HG02610 (cell line): ENCODE measurements around the gene MYNN.
"Not testable (repeated sequence)": the region's sequence is repeated elsewhere in the genome, so short reads cannot be mapped to it uniquely, and the experiment has no call there.

ENCODE experiments used
- ATAC-seq: cut with Tn5 transposase; IDR thresholded peaks from one replicate; pipeline ENCODE4 v1.9.1; 2021; ENCODE audit warnings: mild to moderate bottlenecking, moderate library complexity; ENCODE audit not compliant: unreplicated experiment

Gene MYNN

DNA sequence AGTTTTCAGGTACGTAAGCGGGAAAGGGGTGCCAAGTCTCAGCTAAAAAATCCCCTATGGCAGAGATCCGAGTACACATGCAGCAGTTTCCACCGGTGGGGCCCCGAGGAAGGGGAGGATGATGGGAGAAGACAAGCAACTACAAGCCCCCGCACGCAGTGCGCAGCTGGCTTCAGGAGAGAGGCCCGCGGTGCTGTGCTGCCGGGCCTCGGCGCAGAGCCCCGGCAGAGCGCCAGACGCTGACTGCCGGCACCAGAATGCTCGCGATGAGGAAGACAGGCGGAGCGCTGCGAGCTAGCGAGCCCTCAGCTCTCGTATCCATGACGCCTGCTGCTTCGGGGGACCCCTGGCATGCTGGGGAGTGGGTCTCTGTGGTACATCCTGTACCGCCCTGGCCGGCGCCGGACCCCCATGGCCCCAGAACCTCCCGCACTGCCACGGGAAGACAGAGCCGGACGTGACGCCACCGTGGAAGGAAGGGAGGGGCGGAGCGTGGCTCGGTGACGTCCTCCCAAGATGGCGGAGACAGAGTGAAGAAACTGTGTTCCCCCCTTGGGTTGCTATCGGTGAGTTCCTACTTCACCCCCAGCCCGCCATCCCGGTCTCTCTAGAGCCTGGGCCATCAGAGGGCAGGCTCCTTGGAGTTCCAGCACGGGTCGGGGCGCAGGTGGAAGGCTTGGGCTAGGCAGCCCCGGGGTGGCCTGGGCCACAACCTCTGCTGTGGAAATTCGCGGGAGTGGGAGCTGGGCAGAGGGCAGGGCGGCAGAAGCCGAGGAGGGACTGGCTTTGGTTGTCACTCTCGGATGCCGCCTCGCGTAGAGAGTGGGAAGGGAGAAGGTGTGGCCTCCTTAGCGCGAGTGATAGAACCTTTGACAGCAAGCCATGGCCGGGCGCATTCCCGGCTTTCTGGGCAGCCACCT is at the start of gene MYNN:
MYNN (plus strand) TSS at position 500 of the 920 bp plus-strand sequence. CDS start 900 bp downstream, outside the sequence.
- peak; percentile 83 for ATAC-seq

DNA sequence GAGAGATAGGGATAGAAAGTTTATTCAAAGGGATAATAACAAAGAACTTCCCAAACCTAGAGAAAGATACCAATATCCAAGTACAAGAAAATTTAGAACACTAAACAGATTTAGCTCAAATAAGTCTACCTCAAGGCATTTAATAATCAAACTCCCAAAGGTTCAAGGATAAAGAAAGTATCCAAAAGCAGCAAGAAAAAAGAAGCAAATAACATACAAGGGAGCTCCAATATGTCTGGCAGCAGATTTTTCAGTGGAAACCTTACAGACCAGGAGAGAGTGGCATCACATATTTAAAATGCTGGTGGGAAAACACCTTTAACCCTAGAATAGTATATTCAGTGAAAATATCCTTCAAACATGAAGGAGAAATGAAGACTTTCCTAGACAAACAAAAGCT is 41.3 kb upstream of the MYNN start:
- ATAC-seq, result not testable (repeated sequence)

DNA sequence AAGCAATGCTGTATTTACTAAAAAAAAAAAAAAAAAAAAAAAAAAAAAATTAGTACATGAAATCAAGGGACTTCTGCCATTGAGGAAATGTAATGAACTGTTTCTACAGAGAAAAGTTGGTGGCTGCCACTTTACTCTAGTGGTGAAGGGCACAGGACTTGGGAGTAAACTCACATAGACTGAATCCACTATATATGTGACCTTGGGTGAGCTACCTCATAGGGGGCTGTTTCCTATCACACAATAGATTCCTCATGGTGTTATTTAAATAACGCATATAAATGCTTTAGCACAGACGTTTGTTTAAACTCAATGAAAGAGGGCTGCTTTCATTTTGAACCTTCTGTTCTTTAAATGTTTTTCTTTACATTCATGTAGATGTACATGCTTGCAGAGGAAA is 34.1 kb upstream of the MYNN start:
- ATAC-seq, result no peak

DNA sequence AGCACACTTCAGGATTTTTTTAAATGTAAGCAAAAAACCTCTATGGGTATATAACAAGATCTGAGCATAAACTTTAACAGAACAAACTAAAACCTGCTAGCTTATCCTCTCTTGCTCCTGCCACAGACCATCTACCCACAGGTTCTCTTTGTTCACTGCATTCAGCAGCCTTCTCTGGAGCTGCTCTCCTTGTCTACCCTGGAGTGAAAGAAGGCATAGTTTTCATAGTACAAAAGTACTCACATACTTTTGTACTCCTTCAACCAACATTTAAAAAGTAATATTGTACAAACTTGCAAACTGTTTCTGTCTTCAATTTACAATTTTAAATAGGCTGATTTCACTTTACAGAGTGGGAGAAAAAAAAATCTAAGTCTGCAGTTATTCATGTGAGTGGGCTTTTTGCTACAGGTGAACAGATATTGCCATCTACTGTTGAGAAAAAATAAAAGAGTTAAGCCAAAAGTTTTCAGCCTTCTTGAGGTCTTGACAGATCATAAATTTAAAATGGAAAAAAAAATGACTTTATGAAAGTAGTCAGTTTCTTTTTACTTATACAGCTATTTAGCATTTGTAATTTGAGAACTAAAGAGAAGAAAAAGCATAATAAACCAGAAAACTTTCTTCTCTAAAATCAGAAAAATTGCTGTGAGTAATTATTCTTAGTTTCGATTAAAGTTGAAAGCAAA is 28.7 kb upstream of the MYNN start:
- no peak for ATAC-seq

DNA sequence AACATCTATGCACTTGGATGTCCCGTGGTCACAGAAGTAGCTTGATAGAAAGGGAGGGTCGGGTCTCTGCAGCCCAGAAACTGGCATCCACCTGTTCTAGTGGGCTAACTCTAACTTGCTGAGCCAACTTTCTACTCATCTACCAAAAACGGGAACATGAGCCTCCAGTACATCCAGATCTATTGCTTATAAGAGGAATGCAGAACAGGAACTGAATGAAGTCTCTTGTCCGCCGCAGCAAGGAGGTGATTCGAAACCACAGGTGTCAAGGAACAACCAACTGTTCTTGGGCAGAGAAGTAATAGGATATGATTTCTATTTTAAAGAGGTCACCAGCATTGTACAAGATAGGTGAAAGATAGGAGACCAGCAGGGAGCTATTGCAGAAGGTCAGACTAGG is 26.3 kb upstream of the MYNN start:
- ATAC-seq, result no peak

DNA sequence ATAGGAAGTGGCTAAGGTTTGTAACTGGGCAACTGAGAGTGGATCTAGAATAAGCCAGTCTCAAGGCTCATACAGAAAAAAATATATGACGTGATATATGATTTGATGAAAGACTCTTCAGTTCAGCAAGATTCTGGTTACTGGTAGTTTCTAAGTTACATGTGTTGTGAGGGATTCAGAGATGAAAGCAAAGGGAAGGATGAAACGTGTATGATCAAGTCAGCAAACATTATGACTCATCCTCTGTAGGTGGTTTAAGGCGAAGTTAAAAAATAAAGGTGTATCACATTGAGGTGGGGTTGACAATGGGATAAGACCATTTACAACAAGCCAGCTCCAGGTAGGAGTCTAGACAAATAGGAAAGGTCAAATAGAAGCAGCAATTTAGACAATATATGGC is 24.5 kb upstream of the MYNN start:
- ATAC-seq, result no peak

DNA sequence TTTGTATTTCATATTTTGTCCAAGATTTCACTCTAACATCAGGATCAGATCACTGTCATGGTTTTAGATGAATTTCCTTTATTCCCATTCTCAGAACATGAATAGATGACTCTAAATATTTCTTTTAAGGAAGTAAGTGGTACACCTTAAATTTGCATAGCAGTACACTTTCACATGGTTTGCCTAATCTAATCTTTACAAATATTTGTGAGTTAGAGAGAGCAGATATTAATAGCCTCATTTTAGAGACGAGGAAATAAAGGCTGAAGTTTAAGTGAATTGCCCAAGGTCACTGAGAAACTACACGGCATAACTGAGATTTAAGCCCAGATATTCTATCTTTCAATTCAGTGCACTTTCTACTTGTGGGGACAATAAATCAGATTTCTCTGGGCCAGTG is 22.5 kb upstream of the MYNN start:
- no peak for ATAC-seq

DNA sequence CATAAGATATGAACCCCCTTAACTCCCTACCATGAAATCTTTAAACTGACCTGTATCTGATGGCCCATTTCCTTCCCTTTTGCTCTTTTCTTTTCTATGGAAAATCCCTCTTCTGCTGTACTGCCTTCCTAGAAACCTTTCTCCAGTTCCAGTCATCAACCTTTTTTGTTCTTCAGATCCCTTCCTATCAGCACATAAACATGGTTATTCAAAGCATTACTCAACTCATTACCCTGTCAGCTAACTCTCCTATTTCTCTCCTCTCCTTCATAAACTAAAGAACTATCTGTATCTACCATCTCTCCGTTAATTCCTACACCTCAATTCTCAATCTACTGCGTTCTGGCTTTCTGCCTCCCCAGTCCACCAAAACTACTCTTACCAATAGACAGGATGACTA is 21.3 kb upstream of the MYNN start:
- ATAC-seq, result no peak

DNA sequence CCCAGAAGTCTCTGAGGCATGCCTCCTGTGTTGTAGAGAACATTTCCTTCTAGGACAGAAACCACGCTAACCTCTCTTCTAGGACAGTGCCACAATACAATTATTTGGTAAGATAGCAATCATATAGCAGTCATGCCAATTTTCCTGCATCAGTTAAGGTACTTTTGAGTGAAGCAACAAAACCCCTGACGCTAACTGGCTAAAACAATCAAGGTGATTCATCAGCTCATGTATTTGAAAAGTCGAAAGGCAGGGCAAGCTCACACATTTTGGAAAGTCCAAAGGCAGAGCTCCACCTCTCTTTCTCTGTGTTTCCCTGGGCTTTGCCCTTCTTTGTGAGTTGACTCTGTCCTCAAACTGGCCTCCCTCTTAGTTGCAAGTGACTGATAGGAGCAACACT is 18.5 kb upstream of the MYNN start:
- ATAC-seq, result no peak

DNA sequence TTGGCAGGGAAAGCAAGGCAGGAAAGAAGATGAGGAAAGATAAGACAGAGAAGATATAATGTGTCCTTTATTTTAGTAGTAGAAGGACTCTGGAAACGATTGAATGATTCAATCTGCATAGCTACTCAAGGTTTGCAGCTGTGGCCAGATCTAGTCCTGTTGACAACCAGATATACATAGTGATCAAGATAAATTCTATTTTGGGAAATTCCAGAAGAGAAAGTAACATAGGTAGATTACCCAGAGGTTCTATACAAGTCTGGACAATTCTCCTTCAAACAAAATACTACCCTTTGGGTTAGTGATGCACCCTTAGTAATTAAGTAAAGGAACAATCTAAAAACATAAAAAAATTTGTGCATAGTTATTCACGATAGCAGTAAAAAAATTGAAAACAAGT is 17.7 kb upstream of the MYNN start:
- ATAC-seq, result no peak

DNA sequence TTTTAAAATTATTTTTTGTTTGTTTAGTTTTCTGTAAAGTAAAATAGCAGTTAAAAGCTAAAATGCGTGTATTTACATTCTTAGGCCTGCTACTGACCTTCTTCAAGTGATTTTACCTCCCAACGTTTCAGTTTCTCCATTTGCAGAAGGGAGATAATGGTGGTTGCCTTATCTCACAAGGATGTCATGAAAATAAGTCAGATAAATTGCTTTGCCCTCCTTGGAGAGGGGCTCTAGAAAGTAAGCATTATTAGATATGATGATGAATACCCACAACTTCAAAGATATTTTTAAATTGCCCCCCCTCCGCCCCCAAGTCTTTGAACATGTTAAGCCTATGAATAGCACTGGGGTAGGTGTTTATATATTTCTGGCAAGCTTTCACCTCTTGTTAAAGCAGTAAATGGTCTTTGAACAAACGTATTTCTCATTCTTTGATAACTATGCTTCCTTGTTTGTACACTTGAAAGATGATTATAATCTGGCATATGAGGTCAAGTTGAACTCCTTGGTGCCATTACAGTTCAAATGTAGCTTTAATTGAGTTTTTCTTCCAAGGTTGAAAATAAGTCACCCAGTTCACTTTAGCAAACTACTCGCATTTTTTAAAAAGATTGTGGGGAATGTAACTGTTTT is 14.7 kb upstream of the MYNN start:
- no peak for ATAC-seq

DNA sequence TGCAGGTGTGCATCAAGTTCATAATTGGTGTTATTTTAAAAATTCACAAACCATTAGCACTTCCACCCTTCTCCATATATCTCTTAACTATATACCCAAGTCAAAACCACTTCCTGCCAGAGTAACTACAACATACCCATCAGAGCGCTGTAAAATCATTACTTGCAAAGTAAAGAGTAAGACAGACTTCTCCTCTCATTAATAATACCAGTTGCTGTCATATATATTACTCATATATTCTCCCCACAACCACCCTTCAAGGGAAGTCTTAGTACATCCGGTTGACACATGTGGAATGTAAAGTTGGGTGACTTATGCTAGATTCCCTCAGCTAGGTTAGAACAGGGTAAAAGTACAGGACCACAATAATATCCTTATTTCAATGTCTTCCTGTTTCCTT is 13.9 kb upstream of the MYNN start:
- ATAC-seq, result peak; percentile 74

DNA sequence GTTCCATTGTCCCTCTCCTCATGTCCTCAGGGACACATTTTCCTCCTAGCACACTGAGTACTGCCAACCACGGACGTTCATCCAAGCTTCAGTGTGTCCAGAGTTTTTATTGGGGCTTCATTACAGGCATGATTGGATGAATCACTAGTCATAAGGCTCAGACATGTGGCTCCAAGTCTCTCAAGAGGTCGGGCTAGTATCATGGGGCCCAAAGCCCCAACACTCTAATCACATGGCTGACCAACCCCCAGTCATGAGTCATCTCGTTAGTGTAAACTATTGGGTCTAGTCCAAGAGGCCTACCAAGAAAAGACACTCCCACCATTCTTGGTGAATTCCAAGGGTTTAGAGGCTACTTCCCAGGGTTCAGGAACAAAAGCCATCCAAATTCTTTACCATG is 12.7 kb upstream of the MYNN start:
- no peak for ATAC-seq

DNA sequence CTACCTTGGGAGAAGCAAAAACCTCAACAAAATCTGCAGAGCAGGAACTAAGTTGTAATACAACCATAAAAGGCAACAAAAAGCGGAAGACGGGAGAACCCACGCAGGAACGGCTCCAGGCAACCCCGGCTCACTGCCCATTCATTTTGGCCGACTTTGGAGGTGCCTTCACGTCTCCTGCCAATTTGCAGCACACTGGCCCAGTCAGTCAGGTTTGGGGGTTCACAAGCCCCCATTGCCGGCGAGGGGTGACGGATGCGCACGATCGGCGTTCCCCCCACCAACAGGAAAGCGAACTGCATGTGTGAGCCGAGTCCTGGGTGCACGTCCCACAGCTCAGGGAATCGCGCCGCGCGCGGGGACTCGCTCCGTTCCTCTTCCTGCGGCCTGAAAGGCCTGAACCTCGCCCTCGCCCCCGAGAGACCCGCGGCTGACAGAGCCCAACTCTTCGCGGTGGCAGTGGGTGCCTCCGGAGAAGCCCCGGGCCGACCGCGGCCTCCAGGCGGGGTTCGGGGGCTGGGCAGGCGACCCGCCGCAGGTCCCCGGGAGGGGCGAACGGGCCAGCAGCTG is 8.8 kb upstream of the MYNN start:
- peak; percentile 29 for ATAC-seq

DNA sequence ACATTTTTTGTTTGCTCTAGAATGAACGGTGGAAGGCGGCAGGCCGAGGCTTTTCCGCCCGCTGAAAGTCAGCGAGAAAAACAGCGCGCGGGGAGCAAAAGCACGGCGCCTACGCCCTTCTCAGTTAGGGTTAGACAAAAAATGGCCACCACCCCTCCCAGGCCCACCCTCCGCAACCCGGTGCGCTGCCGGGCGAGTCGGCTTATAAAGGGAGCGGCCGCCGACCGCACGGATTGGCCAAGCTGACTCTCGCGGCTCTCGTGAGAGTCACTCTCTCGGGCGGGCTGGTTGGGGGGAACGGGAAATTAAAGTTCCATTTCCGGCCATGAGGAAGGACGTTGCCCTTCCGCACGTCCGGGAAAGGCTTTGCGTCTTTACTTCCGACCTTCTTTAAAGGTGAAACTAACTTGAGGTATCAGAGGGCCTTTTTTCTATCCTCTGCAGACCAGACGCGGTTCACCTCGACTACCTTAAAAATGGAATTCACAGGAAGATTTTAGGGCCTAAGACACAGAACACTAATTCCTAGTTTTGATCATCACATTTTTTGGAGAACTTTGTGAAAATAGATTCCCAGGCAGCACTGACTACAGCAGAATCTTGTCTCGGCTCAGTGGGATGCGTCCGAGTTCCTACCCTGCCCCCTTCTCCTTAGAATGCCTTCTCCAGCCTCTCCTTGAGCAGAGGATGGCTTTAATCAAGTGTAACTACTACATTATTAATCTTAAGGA is 8.1 kb upstream of the MYNN start, which contains the start of gene TERC:
TERC (minus strand) TSS at position 179 of the 731 bp plus-strand sequence.
- peak; percentile 73 for ATAC-seq

DNA sequence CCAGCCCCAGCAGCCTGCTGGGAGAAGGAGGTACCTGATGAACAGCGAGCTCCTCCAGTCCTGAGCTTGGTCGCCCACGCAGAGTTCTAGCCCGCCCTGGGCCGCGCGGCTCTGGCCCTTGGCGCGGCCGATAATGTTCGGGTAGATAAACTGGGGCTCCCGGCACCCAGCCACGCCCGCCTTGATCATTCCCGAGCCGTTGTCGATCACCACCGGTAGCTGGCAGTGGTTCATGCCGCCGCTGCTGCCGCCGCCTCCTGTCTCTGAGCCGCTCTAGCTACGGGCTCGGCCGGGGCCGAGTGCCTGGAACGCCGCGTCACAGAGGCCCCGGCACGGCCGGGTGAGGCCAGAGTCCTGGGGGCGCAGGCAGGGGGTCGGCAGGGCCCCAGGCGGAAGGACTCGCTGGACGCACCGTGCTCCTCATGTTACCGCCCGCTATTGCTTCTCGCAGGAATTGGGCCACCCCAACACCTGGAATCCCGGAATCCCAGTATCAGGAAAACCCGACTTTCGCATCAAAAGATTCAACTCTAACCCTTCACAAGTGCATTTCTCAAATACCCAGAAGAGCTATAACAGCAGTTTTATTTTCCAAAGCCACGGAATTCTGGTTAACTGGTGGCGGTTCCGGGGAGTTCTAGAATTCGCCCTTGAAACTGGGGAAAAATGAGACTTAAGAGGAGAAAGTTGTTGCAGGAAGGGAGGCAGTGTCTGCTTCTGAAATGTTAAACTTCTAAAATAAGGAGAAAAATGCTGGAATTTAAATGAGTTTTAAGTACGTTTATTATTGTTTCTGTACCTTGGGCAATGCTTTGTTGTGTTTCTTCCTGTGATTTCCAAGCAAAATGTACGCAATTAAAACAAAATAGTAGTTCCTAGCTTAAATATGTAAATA is 3.7 kb upstream of the MYNN start, which contains the start of gene ACTRT3:
ACTRT3 (minus strand) TSS at position 275 of the 895 bp plus-strand sequence; CDS start at position 234, 41 bp downstream.
- peak; percentile 28 for ATAC-seq

DNA sequence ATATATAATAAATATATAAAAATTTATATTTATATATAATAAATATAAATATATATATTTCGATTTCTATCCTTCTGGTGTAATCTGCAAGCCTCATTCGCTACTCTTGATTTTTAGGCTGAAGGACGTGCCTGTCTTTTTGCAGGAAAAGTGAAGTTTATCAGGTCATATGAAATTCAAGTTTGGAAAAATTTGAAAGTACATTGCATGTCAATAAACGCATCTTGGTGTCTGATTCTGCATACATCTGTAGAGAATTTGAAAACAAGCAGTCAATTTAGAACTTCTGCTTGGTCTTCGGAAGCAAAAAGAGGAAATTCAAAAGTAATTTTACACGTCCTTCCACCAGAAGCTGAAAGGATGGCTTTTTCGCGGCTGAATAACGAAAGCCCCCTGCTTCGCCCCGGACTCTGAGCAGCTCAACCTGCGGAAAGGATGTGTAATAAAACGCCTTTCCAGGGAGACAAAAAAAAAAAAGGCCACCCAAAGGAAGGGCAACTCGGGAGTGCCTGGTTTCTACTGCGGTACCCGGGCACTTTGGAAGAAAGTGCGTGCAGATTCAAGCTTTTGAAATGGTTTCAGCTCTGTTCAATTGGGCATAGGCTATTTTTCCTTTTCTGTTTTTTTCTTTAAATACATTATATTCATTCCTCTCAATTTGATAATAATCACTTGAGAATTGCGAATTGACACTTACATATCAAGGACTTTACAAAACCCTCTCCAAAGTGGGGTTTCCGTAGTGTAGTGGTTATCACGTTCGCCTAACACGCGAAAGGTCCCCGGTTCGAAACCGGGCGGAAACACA is 1.5 kb upstream of the MYNN start:
- peak; percentile 9 for ATAC-seq

DNA sequence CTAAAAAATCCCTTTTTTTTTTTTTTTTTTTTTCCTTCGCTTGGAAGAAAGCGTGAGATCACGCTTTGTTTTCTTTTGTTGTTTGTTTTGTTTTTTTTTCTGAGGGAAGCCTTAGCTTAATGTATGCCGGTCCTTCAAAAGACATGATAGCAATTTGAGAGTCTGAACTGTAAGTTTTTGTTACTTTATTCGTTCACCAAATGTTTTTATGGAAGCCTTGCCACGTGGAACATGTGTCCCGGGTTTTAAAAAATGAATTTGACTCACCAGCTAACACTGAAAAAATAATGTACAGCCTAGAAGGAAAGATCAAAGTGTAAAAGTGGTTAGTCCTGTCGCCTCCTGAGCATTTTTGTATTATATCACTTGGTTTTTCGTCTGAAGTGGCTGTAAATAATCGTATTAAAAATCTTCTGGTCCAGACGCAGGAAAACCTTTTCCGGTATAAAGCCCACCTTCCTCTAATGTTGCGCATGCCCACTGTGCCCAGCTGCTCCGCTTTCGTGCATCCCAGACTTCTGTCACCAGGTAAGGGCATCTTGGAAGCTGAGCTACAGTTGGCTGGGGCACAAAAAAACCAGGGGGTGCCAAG is 795 bp upstream of the MYNN start:
- peak; percentile 17 for ATAC-seq
